Heart left ventricle (tissue), 16 donors: Measurements from ENCODE around the gene FGF14. TPM values are rescaled to one million over a fixed set of nuclear protein-coding genes. Genes with fewer than 3 reads are reported as not detected.

Source experiments
- ATAC-seq, 4 donors: fragments of 200-7000 bp; cut with Tn5 transposase; one replicate each; pipeline ENCODE4 v1.9.1; 2020 to 2022; ENCODE audit warnings: moderate library complexity in 4 of 4, mild to moderate bottlenecking in 3 of 4, moderate number of reproducible peaks in 1 of 4
- DNase-seq, 5 donors: peaks; one replicate each; pipeline ENCODE4 v3.0.0-alpha.2; 2020
- H3K27ac ChIP-seq, 12 donors: fragments of 200-600 bp; sonication (generic) in 4 of 12; one replicate each; pipeline versions ENCODE4 v1.5.0 to v1.8.0; 2016 to 2022; ENCODE audit warnings: mild to moderate bottlenecking in 2 of 12
- H3K27me3 ChIP-seq, 9 donors: fragments of 200-600 bp; sonication (generic) in 2 of 9; one replicate each; pipeline versions ENCODE4 v1.5.1 to v1.8.0; 2016 to 2022; ENCODE audit warnings: mild to moderate bottlenecking in 3 of 9
- H3K36me3 ChIP-seq, 9 donors: fragments of 200-600 bp; sonication (generic) in 2 of 9; one replicate each; pipeline versions ENCODE4 v1.5.0 to v1.8.0; 2018 to 2022; ENCODE audit warnings: mild to moderate bottlenecking in 2 of 9
- H3K4me1 ChIP-seq, 12 donors: fragments of 200-600 bp; sonication (generic) in 4 of 12; one replicate each; pipeline versions ENCODE4 v1.5.0 to v1.8.0; 2016 to 2022; ENCODE audit warnings: mild to moderate bottlenecking in 3 of 12
- H3K4me3 ChIP-seq, 12 donors: fragments of 200-600 bp; sonication (generic) in 4 of 12; one replicate each; pipeline versions ENCODE4 v1.5.0 to v1.8.0; 2017 to 2022; ENCODE audit warnings: mild to moderate bottlenecking in 9 of 12, moderate library complexity in 4 of 12
- H3K9me3 ChIP-seq, 12 donors: fragments of 200-600 bp; sonication (generic) in 4 of 12; one replicate each; pipeline versions ENCODE4 v1.5.0 to v1.8.0; 2016 to 2022; ENCODE audit warnings: mild to moderate bottlenecking in 1 of 12
- CTCF ChIP-seq, 12 donors: fragments of 200-600 bp; sonication (generic) in 4 of 12; IDR thresholded peaks; one replicate each; pipeline versions ENCODE4 v1.5.0 to v1.8.0; 2018 to 2022; ENCODE audit warnings: antibody characterized with exemption in 12 of 12, mild to moderate bottlenecking in 5 of 12
- POLR2A ChIP-seq, 2 donors: fragments of 450-650 bp; IDR thresholded peaks; one replicate each; pipeline ENCODE4 v1.6.1; 2017; ENCODE audit warnings: antibody characterized with exemption in 2 of 2, mild to moderate bottlenecking in 2 of 2, moderate library complexity in 2 of 2
- WGBS, 4 donors: extraction: QIAGEN DNeasy Blood & Tissue Kit in 2 of 4; methylation state at CpG; one replicate each; pipeline versions ENCODE4 v1.1.5 to v1.1.7; 2013 to 2018; 5-methylcytosine and 5-hydroxymethylcytosine counted together
- intact Hi-C, 10 donors: fragments of 100-400 bp; cut with DNase I; formaldehyde crosslinking; loops; one replicate each; pipeline versions ENCODE4 v1.11.1 to v1.14.2; 2022
- polyA plus RNA-seq, 2 donors: library from polyadenylated mRNA; stranded (reverse); fragments of 200-250 nt; gene quantifications; one replicate each; pipeline ENCODE4 v1.2.3, GENCODE V29; 2013
- total RNA-seq, 9 donors: library from RNA; depleted of rRNA in 2 of 9; stranded (reverse); fragments of >200 nt in 2 of 9; fragmentation: NEBNext Ultra II Directional in 3 of 9; extraction: Animal tissue kit (Norgen Biotek cat#: 25700) in 3 of 9; gene quantifications; one replicate each; pipeline versions ENCODE4 v1.1.0 to v1.2.4, GENCODE V29; 2016 to 2023
- donor health status: ischemic (EF 13 %, LVEDD 7.1; RV severe dilation, severe dysfunction).
- donor health status: healthy with polysubstance abuse.
- donor health status: DM: no; HTN: yes; CAD: no.
- donor health status: DM: no; HTN: no; CAD: no.
- donor health status: ischemic (EF 25% LVEDD 6.9; RV normal size, moderate dysfunction).
- donor health status: ischemic (EF 25% LVEDD 5.7; RV mildly dilated, moderate dysfunction).
- donor health status: healthy.
- donor health status: DM: yes; HTN: yes; CAD: no.
- donor health status: ischemic (EF 35%, LVEDD 5.7; RV mildly dilated, moderate dysfunction).
- donor health status: nonischemic (EF 11% LVEDD 7.7; RV severe dilation, severe dysfunction).
- donor health status: DM: yes; HTN: yes; CAD: no.
- donor health status: PGD.
- donor health status: ischemic (EF 29% LVEDD 5.4; RV normal size, mild dysfunction).
- donor health status: nonischemic (EF 23%, LVEDD 6.1; RV moderate dilation, normal function).

Gene FGF14
- total and polyA plus RNA-seq, 11 donors: 0.14 to 6.3 (median 3.9) TPM

- ATAC-seq: peak in 2 of 4 donors; percentile 13 to 34
- intact Hi-C loops: loop anchor here in 1 of 10 donors (10.0 kb wide), 1 partner anchor 56 kb away; no protein-coding TSS in a partner anchor
- H3K36me3 ChIP-seq: no peaks in the 10 kb centered on the region
- H3K27me3 ChIP-seq: no peaks in the 10 kb centered on the region
- TF ChIP-seq CTCF (IDR thresholded peaks at IDR 0.05) (no peak), POLR2A (IDR thresholded peaks at IDR 0.05) (no peak)
- H3K9me3 ChIP-seq: no peaks in the 10 kb centered on the region
- no peak for DNase-seq
- no peak overlapping the region for H3K27ac ChIP-seq
- no peak overlapping the region for H3K4me3 ChIP-seq
- H3K4me1 ChIP-seq: peaks cover 0 to 7% (median 0%) of the 10 kb centered on the region in 12 donors
- WGBS, 4 donors: 32 to 64% (median 44%) methylated on average over 5 of the region's 5 CpGs
Observed at GRCh38 chr13:102028868-102029267, 373.0 kb downstream of the FGF14 start.

DNA sequence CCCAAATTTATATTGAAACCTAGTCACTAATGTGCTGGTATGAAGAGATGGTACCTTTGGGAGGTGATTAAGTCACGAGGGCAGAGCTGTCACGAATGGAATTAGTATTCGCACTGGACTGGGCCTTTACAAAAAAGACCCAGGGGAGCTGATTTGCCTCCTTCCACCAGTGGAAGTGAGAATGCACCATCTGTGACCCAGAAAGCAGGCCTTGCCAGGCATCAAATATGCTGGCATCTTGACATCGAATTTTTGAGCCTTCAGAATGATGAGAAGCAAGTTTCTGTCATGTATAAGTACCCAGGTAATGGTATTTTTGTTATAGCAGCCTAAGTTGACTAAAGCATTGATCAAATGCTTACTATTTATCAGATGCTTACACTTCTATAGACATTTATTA lies 373.6 kb downstream of the FGF14 start:
- Histone ChIP-seq H3K27ac (no peak overlapping the region), H3K36me3 (no peaks in the 10 kb centered on the region), H3K27me3 (no peaks in the 10 kb centered on the region), H3K4me3 (no peak overlapping the region), H3K9me3 (no peaks in the 10 kb centered on the region), H3K4me1 (peaks cover 0 to 7% (median 0%) of the 10 kb centered on the region in 12 donors)
- no peak for ATAC-seq
- TF ChIP-seq CTCF (IDR thresholded peaks at IDR 0.05) (no peak), POLR2A (IDR thresholded peaks at IDR 0.05) (no peak)
- intact Hi-C loops: loop anchor here in 1 of 10 donors (10.0 kb wide), 1 partner anchor 57 kb away; no protein-coding TSS in a partner anchor
- DNase-seq: no peak
- WGBS, 4 donors: 49 to 63% (median 56%) methylated on average over 4 of the region's 4 CpGs

GRCh38 chr13:102021777-102022176 lies 380.1 kb downstream of the FGF14 start:
- Histone ChIP-seq H3K27ac (no peak overlapping the region), H3K9me3 (peaks cover 0 to 24% (median 12%) of the 10 kb centered on the region in 12 donors), H3K36me3 (no peaks in the 10 kb centered on the region), H3K27me3 (no peaks in the 10 kb centered on the region), H3K4me1 (no peaks in the 10 kb centered on the region), H3K4me3 (no peak overlapping the region)
- DNase-seq (no peak), ATAC-seq (no peak)
- WGBS, 4 donors: 60 to 87% (median 74%) methylated on average over 2 of the region's 2 CpGs
- no peak for TF ChIP-seq POLR2A (IDR thresholded peaks at IDR 0.05)
- TF ChIP-seq CTCF (IDR thresholded peaks at IDR 0.05): no peak
- intact Hi-C loops: loop anchor here in 1 of 10 donors (10.0 kb wide), 1 partner anchor 63 kb away; no protein-coding TSS in a partner anchor

DNA sequence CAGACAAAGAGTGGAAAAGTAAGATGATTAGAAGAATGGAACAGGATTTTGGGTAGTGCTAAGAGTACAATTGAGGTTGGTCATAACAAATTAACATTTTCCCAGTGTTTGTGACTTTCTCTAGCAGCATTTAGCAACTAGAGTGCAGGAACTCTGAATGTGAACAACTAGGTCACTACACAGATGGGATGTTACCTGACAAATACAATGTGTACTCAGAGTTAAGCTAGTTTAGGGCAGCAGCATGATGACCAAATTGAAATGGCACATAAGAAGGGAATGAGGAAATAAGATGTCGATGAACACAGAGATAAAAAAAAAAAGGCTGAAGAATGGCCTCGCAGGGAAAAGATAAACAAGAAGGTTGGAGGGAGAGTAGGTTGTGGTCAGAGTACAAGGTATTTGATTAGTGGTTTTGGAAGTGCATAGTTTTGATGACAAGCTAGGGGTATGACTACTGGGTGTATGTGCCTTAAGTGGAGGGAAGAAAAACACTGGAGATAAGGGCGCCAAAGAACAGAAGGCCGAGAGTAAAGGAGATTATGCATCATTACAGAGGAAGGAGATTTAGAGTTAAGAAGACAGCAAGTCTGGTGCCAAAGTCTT lies 381.1 kb downstream of the FGF14 start:
- no peak for DNase-seq
- intact Hi-C loops: loop anchor here in 1 of 10 donors (10.0 kb wide), 1 partner anchor 64 kb away; no protein-coding TSS in a partner anchor

More for the DNA sequence above, 381.1 kb downstream of the FGF14 start:
- WGBS, 4 donors: 63 to 66% (median 64%) methylated on average over 4 of the region's 4 CpGs
- no peak for ATAC-seq
- no peaks in the 10 kb centered on the region for H3K36me3 ChIP-seq
- TF ChIP-seq POLR2A (IDR thresholded peaks at IDR 0.05) (no peak), CTCF (IDR thresholded peaks at IDR 0.05) (no peak)
- H3K4me3 ChIP-seq: no peak overlapping the region
- peaks cover 0 to 28% (median 12%) of the 10 kb centered on the region in 12 donors for H3K9me3 ChIP-seq
- H3K27ac ChIP-seq: no peak overlapping the region
- H3K27me3 ChIP-seq: no peaks in the 10 kb centered on the region
- H3K4me1 ChIP-seq: no peaks in the 10 kb centered on the region
